HG03469 (cell line): Measurements from ENCODE around the gene RHBDL2.
"Not testable (repeated sequence)": the region's sequence is repeated elsewhere in the genome, so short reads cannot be mapped to it uniquely, and the experiment has no call there.

Experiments used
- ATAC-seq: cut with Tn5 transposase; IDR thresholded peaks from one replicate; pipeline ENCODE4 v1.9.1; 2021; ENCODE audit warnings: mild to moderate bottlenecking, moderate library complexity, moderate number of reproducible peaks; ENCODE audit not compliant: unreplicated experiment

The RHBDL2 gene, protein sequence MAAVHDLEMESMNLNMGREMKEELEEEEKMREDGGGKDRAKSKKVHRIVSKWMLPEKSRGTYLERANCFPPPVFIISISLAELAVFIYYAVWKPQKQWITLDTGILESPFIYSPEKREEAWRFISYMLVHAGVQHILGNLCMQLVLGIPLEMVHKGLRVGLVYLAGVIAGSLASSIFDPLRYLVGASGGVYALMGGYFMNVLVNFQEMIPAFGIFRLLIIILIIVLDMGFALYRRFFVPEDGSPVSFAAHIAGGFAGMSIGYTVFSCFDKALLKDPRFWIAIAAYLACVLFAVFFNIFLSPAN

GRCh38 chr1:38941527-38942019 is at the start of gene RHBDL2:
Gene RHBDL2, minus strand, starts transcription at chr1:38941830. Its CDS starts 22,618 bp downstream, at chr1:38919212.
- no peak for ATAC-seq

DNA sequence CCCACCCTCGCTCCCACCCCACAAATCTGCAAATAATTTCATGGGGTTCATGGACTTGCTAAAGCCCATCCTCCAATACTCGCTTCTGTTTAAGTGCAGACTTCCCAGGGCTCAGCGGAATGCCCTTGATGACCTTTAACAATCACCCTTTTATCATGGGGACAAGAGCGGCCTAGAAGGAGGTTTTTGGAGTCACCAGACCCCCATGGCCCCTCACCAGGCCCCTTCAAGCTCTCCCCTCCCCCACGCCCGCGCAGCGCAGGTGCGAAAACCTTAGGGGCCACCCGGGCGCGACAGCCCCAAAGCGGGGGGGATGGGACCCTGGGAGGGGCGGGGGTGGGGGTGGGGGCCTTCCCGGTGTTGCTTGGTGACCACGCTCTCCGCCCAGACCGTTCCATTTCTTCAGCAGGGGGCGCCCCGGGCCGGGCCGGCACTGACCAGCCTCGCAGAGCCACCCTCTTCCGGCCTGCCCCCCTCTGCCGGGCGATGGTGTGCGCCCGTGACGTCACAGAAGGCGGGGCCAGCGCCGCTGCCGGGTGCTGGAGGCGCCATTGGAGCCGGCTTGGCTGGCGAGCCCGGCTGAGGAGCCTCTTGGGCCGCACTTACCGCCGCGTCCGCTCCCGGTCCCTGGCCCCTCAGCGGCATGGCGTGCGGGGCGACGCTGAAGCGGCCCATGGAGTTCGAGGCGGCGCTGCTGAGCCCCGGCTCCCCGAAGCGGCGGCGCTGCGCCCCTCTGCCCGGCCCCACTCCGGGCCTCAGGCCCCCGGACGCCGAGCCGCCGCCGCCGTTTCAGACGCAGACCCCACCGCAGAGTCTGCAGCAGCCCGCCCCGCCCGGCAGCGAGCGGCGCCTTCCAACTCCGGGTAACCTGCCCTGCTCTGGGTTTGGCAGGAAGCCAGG is 49.4 kb upstream of the RHBDL2 start, which contains the start of gene AKIRIN1:
AKIRIN1 (plus strand) TSS at position 539 of the 900 bp plus-strand sequence; CDS start at position 644, 105 bp downstream.
- ATAC-seq: peak; percentile 81

DNA sequence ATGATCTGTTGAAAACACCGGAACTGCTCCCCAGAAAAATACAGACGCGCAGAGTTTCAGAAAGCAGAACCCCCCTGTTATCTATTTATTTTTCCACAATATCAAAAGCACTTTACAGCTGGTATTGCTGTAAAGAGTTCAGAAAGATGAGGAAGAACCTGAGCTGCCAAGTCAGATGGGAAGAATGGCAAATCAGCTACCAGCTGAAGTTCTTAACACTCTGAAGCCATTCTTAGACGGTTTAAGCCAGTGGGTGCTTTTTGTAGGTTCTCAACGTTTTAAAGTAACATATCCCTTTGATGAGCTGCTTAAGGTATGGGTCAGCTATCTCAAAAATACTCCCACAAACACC is 48.7 kb upstream of the RHBDL2 start:
- no peak for ATAC-seq

- no peak for ATAC-seq
Measured at GRCh38 chr1:38989979-38990378, 48.3 kb upstream of the RHBDL2 start.

- not testable (repeated sequence) for ATAC-seq
Measured at GRCh38 chr1:38979380-38979779, 37.8 kb upstream of the RHBDL2 start.

- not testable (repeated sequence) for ATAC-seq
Measured at GRCh38 chr1:38978245-38978542, 36.6 kb upstream of the RHBDL2 start.

DNA sequence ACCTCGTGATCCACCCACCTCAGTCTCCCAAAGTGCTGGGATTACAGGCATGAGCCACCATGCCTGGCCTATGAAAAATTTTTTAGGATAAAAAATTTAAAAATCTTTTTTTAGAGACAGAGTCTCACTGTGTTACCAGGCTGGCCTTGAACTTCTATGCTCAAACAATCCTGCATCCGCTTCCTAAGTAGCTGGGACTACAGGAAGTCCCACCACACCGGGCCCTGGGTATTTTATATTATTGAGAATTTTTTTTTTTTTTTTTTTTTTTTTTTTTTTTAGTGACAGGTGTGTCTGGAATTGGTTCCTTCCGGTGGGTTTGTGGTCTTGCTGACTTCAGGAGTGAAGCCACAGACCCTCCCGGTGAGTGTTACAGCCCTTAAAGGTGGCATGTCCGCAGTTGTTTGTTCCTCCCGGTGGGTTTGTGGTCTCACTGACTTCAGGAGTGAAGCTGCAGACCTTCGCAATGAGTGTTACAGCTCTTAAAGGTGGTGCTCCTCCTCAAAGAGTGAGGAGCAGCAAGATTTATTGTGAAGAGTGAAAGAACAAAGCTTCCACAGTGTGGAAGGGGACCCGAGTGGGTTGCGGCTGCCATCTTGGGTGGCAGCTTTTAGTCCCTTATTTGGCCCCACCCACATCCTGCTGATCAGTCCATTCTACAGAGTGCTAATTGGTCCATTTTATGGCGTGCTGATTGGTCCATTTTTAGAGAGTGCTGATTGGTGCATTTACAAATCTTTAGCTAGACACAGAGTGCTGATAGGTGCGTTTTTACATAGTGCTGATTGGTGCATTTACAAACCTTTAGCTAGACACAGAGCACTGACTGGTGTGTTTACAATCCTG is 36.0 kb upstream of the RHBDL2 start:
- not testable (repeated sequence) for ATAC-seq

DNA sequence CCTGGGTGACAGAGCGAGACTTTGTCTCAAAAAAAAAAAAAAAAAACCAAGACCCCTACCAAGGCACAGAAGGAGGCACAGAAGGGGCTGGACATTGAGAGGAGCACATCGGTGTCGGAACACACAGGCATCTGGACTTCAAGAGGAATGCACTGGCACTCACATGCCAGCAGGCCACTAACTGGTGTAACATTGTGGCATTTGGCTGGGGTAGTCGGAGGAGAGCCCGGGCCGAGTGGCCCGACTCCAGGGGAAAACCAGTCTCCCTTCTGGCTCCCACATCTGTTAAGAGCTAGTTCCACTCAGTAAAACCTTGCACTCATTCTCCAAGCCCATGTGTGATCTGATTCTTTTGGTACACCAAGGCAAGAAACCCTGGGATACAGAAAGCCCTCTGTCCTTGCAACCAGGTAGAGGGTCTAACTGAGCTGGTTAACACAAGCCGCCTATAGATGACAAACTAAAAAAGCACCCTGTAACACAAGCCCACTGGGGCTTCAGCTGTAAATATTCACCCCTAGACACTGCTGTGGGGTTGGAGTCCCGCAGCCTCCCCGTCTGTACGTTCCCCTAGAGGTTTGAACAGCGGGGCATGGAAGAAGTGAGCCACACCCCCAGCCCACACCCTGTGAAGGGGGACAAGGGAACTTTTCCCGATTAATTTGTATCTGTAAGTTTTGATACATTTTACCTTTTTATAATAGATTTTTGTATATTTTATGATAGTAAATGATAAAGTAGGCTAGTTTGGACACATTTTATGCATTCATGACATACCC is 32.2 kb upstream of the RHBDL2 start:
- ATAC-seq: no peak

DNA sequence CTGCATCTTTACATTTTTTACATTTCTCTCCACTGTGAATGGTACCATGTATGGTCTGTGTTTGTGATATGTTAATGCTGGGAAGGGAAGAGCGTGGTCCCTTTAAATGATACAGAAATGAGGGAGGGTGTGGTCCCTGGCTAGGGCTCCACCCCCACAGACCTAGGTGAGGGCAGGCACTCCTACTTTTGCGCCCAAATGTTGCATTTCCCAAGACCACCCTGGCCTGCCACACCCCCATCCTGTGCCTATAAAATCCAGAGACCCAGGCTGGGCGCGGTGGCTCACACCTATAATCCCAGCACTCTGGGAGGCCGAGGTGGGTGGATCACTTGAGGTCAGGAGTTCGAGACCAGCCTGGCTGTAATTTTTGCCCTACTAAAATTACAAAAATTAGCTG is 31.5 kb upstream of the RHBDL2 start:
- not testable (repeated sequence) for ATAC-seq

GRCh38 chr1:38964140-38964548 is 22.5 kb upstream of the RHBDL2 start:
- ATAC-seq: no peak

DNA sequence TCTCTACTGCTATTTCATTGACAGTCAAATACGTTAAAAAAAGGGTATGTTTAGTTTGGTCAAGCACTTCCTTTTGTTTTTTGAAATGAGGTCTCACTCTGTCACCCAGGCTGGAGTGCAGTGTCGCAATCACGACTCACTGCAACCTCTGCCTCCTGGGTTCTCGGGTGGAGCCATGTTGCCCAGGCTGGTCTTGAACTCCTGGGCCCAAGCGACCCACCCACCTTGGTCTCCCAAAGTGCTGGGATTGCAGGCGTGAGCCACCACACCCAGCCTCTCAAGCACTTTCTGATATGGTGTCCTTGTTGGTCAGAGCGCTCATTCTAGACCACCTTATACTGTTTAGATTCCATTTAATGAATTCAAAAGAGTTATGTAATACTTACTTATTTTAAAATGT is 20.9 kb upstream of the RHBDL2 start:
- no peak for ATAC-seq

GRCh38 chr1:38962113-38962512 is 20.5 kb upstream of the RHBDL2 start:
- no peak for ATAC-seq

- no peak for ATAC-seq
Measured at GRCh38 chr1:38958967-38959366, 17.3 kb upstream of the RHBDL2 start.

DNA sequence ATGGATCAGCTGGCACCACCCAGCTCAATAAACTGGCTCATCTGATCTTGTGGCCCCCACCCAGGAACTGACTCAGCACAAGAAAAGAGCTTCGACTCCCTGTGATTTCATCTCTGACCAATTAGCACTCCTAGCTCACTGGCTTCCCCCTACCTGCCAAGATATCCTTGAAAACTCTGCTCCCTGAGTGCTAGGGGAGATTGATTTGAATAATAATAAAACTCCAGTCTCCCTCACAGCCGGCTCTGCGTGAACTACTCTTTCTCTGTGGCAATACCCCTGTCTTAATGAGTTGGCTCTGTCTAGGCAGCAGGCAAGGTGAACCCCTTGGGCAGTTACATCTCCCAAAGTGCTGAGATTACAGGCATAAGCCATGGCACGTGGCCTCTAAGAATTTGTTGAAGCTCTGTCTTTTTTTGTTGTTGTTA is 11.8 kb upstream of the RHBDL2 start:
- no peak for ATAC-seq

DNA sequence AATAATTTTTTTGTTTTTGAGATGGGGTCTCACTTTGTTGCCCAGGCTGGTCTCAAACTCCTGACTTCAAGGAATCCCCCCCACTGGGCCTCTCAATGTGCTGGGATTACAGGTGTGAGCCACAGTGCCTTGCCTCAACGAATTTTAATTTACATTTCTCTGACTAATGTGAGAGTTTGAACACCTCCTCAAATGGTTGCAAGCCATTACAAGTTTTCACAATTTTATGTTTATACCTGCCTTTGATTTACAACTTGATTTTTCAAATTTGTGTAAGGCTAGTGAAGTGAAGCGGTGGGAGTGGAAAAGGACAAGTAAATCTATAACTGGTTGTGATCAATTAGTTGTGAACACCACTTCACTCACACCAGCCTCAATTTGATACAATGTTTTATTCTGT is 8.9 kb upstream of the RHBDL2 start:
- ATAC-seq: no peak

GRCh38 chr1:38944547-38944946 is 2.9 kb upstream of the RHBDL2 start:
- no peak for ATAC-seq

GRCh38 chr1:38942664-38943428 is 1.2 kb upstream of the RHBDL2 start:
- no peak for ATAC-seq

DNA sequence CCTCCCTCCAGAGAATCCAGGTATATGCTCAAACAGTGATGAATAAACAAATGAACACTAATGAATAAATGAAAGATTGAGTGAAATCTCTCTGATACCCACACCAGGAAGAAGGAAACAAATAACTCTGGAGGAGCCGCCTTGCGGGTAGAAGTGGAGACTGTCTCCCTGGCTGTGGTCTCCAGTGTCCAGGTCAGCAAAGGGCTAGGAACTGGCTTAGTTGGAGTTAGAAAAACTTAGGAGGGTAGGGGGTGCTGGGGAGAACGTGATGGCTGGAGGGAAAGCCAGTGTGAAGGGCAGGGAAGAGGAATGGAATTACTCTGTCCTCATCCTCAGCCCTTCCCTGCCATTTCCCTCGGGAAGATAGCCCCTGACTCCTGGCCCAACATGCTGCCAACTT is 537 bp downstream of the RHBDL2 start:
- ATAC-seq: no peak

GRCh38 chr1:38940339-38941047 is 1.1 kb downstream of the RHBDL2 start:
- ATAC-seq: no peak
